DMS153 treated with DMSO at 0.1 percent for 48 hours (cell line): ENCODE results near the gene TRIM59.
"Not testable (repeated sequence)": the region's sequence is repeated elsewhere in the genome, so short reads cannot be mapped to it uniquely, and the experiment has no call there.

Experiments used
- DNase-seq: peaks from one replicate; lab custom pipeline; 2025; ENCODE audit not compliant: unreplicated experiment; lab: John Stamatoyannopoulos, UW

Gene TRIM59

GRCh38 chr3:160458151-160458550 is 8.6 kb upstream of the TRIM59 start:
- no peak for DNase-seq

DNA sequence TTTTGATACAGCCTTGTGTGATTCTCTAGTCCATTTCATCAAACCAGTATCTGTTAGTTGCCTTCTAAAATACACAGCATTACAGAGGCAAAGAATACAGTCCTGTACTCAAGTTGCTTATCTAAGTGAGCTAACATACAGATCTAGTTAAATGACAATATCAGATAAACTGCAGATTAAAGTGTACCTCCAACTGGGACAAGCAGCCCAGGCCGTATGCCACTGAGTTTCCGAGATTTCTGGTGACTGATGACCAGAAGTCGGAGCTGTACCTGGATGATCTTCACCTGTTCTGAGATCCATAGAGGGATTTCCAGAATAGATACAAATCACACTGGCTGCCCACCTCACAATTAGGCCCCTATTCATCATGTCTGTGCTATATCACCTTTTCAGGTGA is 6.3 kb upstream of the TRIM59 start:
- no peak for DNase-seq

- no peak for DNase-seq
Measured at GRCh38 chr3:160454995-160455394, 5.4 kb upstream of the TRIM59 start.

- not testable (repeated sequence) for DNase-seq
Measured at GRCh38 chr3:160452251-160452650, 2.7 kb upstream of the TRIM59 start.

DNA sequence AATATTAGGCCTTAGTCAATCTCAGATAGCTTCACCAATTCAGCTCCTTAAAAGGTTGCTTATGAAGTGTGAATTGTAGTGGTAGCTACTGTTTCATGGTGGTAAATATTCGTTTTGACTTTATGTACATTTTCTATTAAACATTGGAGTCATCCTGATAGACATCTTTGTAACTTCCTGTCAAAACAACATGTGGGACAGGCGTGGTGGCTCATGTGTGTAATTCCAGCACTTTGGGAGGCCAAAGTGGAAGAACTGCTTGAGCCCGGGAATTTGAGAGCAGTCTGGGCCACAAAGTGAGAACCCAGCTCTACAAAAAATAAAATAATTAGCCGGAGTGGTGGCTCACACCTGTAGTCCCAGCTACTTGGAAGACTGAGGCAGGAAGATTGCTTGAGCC is 2.0 kb upstream of the TRIM59 start:
- no peak for DNase-seq

- DNase-seq = no peak
Measured at GRCh38 chr3:160450846-160451245, 1.3 kb upstream of the TRIM59 start.

DNA sequence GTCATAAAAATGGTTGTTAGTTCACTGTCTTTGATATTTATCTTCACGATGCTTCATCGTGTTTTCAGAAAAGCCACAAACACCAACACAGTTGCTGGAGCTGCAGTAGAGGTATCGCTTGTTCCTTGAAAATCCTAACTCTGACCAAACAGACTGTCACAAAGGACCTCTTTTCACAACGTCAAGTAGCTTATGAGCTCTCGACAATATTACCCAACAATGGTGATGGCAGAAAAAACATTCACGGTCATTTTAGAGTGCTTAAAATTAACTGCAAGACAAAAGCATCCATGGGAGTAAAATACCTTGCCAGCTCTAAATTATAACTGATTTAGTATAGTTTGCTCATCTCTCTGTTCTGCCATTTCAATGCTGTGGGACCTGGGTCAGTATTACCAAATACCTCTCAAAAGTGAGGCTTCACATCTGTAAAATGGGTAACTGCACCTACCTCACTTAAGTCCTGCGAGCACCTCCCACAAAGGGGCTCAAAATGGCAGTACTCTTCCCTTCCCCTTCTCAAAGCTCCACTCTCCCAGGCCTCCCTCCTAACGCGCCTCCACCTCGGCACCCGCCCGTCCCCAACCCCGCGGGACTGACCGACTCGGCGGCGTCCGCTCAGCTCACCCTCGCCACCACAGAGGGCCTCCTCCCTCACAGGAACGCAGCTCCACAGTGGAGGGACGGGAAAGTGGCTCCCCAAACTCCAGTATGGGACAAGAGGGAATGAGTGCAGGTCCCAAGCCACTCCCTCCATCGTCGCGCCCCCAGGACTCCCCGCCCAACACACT is 546 bp downstream of the TRIM59 start:
- DNase-seq = no peak

DNA sequence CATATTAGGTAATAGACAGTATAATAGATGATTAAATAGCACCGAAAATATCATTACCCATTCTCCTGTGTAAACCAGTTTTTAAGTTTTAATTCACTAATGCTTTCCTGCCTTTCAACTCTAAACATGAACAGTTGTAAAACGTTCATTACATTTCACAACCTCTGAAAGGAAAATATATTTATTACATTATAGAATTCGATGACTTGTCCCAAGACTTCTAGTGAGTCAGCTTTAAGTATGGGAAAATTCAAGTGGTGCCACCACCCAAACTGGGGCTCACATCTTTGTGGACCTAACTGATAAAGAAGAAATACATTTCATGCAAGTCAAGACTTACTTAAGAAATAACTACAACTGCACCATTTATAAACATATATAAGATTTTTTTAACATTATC is 2.0 kb downstream of the TRIM59 start:
- no peak for DNase-seq

DNA sequence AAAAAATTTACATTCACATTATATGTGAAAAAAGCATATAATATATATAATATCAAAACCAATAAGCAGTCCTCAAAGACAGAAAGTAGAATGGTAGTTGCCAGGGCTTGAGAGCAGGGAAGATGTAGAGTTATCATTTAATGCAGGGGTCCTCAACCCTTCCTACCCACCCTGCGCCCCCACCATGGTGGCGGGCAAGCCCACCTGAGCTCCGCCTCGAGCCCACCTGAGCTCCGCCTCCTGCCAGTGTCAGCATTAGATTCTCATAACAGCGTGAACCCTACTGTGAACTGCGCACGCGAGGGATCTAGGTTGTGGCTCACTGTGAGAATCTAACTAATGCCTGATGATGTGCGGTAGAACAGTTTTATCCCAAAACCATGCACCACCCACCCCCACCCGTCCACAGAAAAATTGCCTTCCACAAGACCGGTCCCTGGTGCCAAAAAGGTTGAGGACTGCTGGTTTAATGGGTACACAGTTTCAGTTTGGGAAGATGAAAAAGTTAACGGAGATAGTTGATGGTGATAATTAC is 3.0 kb downstream of the TRIM59 start:
- DNase-seq = no peak

- DNase-seq = no peak
Measured at GRCh38 chr3:160445854-160446253, 3.7 kb downstream of the TRIM59 start.

GRCh38 chr3:160444411-160444810 is 5.2 kb downstream of the TRIM59 start:
- DNase-seq = no peak

DNA sequence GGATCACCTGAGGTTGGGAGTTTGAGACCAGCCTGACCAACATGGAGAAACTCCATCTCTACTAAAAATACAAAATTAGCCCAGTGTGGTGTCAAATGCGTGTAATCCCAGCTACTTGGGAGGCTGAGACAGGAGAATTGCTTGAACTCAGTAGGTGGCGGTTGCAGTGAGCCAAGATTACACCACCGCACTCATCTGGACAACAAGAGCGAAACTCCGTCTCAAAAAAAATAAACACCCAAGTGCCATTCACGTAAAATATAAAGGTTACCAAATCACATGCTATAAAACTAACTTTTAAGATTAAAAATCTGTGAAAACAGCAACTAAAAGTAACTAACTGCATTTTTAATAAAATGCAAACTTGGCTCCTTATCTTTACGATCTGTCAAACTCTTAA is 8.9 kb downstream of the TRIM59 start:
- no peak for DNase-seq

GRCh38 chr3:160437083-160437455 is 12.5 kb downstream of the TRIM59 start:
- DNase-seq = no peak

DNA sequence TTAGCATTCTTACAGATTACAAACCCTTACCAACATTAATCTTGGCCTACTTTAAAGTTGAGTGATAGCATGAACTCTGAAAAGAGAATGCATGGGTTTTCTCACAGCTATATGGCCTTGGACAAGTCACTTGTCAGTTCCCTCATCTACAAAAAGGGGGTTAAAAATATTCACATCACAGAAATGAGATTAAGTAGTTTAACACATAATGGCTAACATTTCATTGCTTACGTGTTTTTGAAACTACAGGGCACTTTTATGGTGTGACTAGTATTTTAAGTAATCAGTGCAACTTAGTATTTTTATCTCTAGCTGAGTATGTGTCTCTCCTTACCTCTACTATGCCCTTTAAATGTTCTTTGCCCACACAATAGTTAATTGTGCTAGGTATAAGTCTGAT is 13.8 kb downstream of the TRIM59 start:
- DNase-seq = no peak

- DNase-seq = no peak
Measured at GRCh38 chr3:160435095-160435494, 14.5 kb downstream of the TRIM59 start.

- DNase-seq = no peak
Measured at GRCh38 chr3:160434071-160434470, 15.5 kb downstream of the TRIM59 start.

GRCh38 chr3:160427832-160428424 is 21.7 kb downstream of the TRIM59 start:
- DNase-seq = no peak

- DNase-seq = no peak
Measured at GRCh38 chr3:160417311-160417710, 32.3 kb downstream of the TRIM59 start.

DNA sequence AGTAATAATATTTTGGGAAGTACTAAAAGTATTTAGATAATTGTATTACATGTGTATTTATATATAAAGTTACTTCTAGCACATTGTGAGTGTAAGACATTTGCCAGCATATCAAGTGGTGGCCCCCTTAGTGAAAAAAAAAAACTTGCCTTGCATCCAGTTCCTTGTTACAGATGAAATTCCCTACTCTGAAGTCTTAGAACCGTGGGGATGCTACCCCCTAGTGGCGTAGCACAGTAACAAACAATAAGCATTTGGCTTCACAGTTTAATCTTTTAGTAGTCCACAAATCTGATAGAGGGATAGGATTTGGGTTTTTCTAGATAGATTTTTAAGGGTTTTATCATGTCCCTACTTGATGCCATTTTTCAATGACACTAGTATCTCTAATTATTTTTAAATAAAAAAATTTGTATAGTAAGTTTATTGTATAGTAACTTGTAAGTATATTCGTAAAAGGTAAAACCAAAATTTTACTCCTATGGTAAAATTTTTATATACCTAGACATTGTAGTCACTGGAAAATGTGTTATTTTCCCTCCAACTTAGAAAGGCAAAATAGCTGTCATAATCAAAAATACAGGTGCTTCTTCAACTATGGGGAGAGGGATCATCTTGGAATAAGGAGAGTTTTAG is 35.9 kb downstream of the TRIM59 start:
- DNase-seq = peak; percentile 45

DNA sequence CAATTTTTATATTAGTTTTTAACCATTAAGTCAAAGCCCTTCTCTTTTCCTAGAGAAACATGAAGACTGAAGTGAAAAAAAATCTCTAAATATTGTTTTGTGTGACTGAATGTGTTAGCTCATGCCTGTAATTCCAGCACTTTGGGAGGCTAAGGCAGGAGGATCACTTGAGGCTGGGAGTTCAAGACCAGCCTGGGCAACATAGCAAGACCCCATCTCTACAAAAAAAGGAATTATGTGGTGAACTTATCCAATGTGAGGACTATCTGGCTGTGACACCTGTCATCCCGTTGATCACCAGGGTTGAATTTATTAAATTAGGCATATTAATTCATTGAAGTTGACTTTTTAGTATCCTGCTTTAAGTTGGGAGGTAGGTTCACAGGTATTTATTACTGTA is 37.1 kb downstream of the TRIM59 start:
- DNase-seq = no peak

GRCh38 chr3:160409812-160410610 is 39.6 kb downstream of the TRIM59 start:
- DNase-seq = no peak
